Left forelimb (tissue), 1 donor: ENCODE measurements around the gene MET.
A peak's percentile ranks its signal among the peaks of the same experiment; 100 is the strongest.
"Not testable (repeated sequence)": the region's sequence is repeated elsewhere in the genome, so short reads cannot be mapped to it uniquely, and the experiment has no call there.

Experiments
- DNase-seq: peaks from one replicate; pipeline ENCODE4 v3.0.0-alpha.2; 2018; ENCODE audit warnings: low spot score

The MET gene

DNA sequence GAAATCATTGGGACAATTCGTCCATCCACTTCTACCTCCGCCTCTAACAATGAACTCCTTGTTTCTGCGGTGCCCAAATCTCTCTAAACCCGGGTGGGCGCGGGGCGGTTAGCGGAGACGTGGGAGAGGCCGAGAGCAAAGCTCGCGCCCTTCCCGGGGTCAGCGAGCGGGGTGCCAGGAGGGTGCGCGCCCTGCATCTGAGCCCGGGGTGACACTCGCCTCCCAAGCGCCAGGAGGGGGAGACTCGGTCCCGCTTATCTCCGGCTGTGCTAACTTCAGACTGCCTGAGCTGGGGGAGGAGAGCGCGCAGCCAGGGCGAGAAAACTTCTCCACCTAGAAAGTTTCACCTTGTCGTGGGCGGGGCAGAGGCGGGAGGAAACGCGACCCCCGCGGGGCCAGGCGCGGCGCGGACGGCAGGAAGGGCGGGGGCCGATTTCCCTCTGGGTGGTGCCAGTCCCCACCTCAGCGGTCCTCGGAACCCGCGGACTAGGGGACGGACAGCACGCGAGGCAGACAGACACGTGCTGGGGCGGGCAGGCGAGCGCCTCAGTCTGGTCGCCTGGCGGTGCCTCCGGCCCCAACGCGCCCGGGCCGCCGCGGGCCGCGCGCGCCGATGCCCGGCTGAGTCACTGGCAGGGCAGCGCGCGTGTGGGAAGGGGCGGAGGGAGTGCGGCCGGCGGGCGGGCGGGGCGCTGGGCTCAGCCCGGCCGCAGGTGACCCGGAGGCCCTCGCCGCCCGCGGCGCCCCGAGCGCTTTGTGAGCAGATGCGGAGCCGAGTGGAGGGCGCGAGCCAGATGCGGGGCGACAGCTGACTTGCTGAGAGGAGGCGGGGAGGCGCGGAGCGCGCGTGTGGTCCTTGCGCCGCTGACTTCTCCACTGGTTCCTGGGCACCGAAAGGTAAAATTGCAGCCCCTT, at the start of gene MET:
TSS of gene MET (plus strand) at position 516 of the 915 bp plus-strand sequence. CDS start 26,889 bp downstream, outside the sequence.
- DNase-seq: peak; percentile 83

DNA sequence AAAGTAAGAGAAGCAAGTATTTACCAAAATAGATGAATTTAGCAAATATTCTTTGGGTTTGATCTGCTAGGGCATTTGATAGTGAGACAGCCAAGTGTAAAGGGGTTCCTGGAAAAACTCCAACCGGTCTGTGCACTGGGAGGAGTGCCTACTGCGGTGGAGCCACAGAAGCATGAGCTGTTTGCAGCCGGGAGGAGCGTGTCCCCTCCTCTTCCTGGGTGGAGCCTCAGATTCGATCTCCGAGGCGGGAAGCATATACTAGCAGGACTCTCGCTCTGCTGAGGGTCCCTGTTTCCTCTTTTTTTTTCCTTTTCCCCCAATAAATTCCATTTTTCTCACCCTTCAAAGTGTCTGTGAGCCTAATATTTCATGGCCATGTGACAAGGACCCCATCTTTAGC, 45.1 kb upstream of the MET start:
- no peak for DNase-seq

DNA sequence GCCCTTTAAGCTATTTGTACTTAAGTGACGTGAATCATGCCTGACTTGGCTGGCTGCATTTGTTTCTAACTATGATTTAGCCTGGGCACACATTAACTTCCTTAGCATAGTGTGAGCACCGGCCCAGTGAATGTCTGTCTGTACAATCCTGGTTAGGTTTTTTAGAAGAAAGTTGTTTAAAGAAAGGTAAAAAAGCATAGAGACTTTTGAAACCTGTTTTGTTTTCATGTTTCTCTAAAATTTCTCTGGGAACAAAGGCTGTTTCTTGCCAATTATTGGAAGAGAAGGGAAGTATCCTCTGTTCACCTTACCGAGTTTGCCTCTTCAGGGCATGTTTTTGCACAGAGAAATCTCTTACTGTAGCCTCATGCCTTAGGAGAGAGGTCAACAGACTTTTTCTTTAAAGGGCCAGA, 42.9 kb upstream of the MET start:
- DNase-seq: no peak

DNA sequence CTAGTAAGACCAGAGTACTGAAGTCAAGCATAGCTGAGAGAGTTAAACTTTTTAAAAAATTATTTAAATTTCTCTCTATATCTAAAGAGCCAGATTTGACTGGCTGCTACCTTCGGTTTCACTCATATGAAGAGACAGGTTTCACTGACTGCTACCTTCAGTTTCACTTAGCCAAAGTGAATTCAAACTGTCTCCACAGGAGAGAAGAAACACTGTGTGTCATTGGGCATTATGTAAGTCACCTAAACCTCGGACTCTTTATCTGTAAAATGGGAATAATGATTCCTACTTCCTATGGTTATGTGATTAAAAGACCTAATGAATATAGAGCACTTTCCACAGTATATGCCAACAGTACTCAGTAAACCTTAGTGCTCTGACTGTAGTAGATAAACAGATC, 41.6 kb upstream of the MET start:
- no peak for DNase-seq

DNA sequence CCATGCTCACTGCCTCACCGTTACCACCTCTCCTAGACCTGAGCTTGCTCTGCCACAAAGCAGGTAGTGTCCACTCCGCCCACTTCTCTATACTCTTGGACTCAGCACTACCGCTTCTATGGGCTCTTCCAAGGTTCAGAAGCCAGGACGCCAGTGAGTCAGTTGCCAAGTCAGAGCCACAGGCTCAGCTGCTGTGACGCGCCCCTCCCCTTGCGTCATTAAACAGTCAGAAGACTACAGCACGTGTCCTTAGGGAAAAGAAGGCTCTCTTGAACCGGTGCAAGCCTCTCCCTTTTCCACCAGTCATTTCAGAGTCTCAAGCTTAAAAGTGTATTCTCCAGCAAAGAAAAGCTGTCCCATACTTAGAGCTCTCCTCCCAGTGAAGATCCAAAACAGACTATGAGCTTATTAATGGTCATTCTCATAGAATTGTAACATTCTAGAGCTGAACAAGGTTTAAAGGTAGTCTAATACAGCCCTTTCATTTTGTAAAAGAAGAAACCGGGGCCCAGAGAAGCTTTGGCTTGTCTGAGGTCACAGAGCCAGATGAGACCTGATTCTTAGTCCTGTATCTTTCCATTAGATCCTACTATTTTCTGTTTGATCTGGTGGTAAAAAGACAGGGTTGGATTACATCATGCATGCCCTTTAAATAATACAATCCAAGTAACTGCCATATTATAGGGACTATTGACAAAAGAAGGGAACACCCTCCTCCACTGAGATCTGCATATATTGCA, 40.9 kb upstream of the MET start:
- DNase-seq: no peak

DNA sequence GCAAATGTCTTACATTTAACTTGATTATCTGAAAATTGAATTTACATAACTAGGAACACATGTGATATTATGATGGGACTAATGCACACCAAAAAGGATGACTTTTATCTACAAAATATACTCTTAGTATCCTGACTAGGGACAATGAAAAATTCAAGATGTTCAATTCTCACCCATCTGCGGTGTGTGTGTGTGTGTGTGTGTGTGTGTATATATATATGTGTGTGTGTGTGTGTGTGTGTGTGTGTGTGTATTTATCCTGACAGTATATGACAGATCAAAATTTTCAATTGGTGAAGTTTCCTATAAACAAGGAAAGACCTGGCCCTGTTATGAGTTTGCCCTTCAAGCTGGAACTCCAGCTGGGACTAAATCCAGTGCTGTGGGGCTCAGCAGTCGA, 40.3 kb upstream of the MET start:
- no peak for DNase-seq

DNA sequence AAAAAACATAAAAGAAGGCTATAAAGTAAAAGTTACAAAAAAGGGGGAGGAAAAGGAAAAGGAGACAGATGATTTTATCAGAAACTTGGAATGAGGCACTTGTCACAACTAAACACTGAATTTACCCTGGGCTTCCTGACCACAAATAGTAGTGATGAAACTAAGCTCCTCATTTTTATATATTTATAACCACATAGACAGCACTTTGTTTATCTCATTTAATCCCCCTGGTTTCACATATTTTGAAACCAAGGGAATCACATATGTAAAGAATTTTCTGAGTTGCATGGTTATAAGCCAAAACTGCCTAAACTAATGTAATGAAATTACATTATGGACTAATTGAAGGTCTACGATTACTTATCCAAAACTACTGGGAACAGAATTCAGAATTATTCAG, 39.6 kb upstream of the MET start:
- no peak for DNase-seq

DNA sequence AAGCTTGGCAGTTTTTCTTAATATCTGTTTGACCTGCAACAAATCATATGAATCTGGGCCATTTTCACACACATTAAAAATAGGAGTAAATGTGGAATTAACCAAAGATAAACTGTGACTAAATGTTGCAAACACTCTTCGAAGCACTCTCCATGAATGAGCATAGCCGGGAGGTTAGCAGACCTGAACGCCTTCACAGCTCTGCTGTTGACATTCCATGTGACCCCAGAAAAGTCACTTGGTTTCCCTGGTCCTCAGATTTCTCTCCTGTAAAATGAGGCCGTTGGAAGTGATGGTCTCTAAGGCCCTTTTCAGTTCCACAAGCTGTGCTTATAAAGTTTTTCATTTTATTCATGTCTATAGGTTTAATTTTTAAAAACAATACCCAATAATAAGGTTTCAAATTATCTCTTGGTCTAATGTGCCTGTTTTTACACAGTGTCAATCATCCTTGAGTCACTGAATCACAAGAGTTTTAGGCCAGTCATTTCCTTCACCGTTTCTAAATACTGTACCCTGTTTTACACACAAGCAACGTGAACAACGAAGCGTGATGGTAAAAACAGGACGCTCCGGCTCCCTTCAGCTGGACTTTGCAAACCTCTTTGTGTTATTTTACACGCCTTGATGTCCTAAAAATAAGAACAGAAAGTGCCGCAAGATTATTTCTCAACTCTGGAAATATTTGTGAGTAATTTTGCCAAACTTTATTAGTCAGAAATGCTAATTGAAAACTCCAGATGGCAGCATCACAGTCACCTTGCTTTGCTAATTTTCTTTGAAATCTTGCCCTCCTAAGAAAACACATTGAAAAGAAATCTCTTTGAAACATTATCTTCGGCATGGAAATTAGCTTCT, 38.6 kb upstream of the MET start:
- no peak for DNase-seq

DNA sequence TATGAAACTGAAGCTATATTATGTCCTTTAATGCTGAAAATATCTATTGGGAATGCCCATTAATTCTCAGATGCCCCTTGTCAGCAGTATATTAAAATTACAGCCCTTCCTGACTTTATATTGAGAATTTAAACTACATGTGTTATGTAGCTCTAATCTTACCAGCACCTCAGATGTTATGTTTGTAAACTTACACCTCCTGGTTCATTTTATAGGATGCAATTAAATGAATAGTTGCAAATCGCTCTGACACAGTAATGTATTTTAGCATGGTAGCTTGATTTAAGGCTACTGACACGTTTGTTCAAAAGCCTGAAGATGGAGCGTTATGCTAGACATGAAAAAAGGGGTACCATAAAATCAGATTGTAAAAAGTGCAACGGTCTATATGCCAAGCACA, 35.0 kb upstream of the MET start:
- DNase-seq: no peak

DNA sequence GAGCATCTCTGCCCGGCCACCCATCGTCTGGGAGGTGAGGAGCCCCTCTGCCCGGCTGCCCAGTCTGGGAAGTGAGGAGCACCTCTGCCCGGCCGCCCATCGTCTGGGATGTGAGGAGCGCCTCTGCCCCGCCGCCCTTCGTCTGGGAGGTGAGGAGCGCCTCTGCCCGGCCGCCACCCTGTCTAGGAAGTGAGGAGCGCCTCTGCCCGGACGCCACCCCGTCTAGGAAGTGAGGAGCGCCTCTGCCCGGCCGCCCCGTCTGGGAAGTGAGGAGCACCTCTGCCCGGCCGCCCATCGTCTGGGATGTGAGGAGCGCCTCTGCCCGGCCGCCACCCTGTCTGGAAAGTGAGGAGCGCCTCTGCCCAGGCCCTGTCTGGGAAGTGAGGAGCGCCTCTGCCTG, 33.4 kb upstream of the MET start:
- not testable (repeated sequence) for DNase-seq

DNA sequence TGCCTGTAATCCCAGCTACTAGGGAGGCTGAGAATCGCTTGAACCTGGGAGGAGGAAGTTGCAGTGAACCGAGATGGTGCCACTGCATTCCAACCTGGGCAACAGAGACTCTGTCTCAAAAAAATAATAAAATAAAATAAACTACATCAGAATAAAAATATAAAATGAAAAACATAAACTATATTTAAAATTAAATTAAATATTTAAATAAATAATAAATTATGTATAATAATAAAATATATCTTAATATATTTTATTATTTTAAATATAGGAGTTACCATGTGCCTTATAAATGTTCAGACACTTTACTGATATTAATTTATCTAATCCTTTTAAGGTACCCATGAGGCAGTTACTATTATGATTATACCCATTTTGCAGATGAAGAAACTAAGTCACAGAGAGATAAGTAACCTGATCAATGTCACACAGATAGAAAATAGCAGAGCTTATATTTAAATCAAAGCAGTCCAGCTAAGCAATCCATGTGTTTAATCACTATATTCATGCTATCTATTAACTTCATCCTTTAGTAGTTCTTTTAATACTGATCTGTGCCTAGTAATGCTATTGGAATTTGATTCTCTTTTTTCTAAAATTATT, 30.3 kb upstream of the MET start:
- DNase-seq: no peak

DNA sequence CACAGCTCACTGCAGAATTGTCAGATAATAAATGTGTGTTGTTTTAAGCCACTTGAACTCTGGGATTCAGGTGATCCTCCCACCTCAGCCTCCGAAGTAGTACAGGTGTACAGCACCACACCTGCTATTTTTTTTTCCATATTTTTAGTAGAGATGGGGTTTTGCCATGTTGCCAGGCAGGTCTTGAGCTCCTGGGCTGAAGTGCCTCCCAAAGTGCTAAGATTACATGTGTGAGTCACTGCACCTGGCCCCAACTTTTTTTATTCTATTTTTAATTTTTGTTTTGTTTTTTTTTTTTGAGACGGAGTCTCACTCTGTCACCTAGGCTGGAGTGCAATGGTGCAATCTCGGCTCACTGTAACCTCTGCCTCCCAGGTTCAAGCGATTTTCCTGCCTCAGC, 28.8 kb upstream of the MET start:
- DNase-seq: not testable (repeated sequence)

DNA sequence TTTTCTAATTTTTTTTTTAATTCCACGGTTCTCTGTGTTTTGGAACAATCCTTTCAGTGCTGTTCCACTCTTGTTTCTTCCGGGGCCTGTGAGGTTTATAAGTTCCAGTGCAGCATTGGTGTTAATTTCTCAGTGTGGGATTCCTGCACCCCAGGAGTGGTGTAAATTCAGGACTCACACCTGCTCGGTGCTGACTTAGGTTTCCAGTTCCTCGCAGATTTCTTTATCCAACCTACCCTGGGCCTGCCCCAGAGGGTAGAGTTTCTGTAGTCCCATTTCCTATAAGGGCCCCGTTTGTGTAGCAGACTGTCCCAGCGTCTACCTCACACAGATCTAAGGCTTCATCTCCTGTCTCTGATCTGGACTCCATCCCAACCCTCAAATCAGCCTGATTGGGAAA, 27.4 kb upstream of the MET start:
- no peak for DNase-seq

DNA sequence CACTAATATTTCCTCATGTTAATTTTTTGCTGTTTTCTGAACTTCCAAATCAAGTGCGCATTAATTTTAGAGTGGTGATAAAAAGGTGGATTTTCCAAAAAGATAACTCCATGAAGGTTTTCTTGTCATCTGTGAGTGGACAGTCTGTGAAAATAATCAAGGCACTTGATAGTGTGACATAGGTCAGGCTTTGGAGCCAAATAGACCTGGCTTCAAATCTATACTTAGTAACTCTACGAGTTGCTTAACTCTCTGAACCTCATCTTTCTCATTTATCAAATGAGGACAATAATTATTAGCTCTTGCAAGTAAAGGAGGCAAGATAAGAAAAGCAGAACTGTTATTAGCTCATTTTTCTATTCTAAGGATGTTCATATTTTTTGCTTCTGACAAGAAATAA, 24.7 kb upstream of the MET start:
- DNase-seq: no peak

DNA sequence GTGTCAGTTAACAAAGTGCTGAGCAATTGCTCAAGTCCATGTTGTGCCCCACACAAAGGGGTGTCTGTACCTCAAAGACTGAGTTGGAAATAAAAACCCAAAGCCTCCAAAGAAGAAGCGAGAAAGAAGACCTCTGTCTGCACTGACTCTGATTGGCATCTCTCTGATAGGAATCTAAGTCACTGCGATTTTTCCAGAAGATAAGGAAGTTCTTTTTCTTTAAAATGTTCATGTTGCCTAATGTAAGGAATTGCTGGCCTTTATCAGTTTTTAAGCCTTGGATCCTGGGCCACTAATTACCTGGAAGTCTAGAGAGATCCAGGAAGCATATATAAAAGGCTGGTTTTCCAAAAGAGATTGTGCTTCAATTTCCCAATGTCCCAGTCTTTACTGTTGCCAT, 24.1 kb upstream of the MET start:
- no peak for DNase-seq

DNA sequence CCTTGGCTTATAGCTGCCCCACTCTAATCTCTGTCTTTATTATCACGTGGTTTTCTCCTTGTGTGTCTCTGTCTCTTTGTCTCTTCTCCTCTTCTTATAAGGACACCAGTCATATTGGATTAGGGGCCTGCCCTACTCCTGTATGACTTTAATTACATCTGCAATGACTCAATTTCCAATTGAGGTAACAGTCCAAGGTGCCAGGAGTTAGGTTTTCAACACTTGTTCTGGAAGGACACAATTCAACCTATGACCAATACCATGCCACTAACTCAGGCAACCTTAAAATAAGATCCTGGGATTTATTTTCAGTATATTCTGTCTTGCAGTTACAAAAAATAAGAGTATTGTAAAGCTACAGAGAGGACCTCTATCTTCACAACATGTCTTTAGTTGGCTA, 21.6 kb upstream of the MET start:
- no peak for DNase-seq

DNA sequence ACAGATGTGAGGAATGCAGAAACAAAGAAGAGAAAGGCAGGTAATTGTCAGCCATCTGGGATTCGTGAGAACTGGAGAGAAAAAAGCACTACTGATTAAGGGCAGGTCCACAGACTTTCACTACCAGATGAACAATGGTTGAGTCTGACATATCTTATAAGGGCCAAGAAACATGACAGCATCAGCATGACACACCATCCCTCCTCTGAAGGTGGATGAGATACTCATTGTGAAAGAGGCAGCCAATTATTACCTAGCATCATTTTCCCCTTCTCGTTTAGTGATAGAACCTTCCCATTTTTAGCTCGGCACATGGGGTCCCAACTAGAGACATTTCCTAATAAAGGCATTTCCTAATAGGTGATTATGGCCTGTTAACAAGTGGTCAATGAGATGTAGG, 19.2 kb upstream of the MET start:
- no peak for DNase-seq

DNA sequence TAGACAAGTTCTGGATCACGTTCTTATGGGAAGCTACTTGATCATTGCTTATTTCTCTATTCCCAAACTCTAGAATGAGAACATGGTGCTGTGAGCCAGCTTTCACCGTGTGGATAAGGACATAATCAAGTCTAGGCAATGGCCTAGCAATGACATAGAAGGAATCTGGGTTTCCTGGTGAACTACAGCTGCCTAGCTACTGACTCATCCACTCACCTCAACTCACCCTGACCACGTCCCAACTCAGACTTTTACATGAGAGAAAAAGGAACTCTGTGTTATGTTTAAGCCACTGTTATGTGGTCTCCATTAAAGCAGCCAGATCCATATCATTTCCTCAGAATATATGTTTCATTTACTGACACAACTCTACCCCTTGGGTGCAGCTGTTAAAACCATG, 18.8 kb upstream of the MET start:
- no peak for DNase-seq

DNA sequence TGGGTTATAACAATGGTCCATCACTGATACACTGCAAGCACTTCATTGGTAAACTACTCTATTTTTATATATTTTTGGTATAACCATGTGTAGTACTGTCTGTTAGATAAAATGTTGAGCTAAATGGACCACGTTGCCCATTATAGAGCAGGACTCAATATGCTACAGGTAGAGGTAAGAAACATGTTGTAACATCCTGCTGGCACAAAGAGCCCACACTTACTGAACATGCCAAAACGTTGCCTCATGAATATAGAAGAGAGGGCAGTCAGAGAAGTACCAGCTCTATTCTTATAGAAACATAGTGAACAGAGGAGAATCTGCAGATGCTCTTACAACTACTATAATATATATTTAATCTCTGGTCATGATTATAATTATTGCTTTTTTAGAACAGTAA, 18.4 kb upstream of the MET start:
- no peak for DNase-seq

DNA sequence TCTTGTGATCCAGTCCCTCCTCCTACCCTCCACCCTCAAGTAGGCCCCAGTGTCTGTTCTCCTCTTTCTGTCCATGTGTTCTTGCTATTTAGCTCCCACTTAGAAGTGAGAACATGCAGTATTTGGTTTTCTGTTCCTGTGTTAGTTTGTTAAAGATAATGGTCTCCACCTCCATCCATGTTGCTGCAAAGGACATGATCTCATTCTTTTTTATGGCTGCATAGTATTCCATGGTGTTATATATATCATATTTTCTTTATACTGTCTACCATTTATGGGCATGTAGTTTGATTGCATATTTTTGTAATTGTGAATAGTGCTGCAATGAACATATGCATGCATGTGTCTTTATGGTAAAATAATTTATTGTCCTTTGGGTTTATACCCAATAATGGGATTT, 12.7 kb upstream of the MET start:
- not testable (repeated sequence) for DNase-seq

DNA sequence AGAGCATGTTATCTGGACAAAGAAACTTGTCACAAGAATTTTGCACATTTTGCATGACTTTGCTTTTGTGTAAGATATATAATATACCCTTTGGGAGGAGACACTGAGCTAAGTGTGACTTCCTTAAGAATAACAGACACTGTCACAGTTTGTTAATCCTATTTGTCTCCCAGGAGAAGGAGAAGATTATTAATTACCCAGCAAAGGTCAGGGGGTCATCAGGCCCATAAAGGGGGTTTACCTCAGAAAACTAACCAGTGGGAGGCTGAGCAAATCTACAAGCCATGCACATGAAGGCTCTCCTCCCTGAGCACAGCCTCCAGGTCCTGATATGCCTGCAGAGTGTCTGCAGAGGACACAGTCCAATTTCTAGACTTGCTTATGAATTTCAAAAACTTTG, 10.1 kb upstream of the MET start:
- DNase-seq: no peak

DNA sequence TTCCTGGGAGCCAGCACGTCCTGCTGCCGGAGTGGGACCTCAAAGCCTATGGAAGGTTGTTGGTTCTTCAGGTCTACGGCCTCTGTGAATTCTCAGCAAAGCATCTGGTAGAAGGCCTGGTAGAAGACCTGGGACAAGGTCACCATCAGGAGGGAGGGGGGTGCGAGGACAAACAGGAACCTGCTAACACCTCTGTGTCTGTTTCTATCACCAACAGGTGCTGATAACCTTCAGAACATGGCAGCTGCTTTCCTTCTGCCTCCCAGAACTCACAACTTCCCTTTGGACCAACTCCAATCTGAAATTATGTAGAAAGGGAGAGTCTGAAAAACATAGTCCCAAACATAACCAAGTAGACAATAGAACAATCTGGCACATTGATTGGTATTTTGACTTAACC, 8.3 kb upstream of the MET start:
- DNase-seq: no peak
